Tibial artery (tissue), 4 donors: ENCODE results near the gene PAX2.

Source experiments
- DNase-seq, 2 donors: peaks; one replicate each; pipeline ENCODE4 v3.0.0-alpha.2; 2019
- H3K27ac ChIP-seq, 2 donors: fragments of 200-600 bp; sonication (generic) in 1 of 2; 1 replicate in 1 of 2; 2 replicates in 1 of 2; pipeline ENCODE4 v1.5.1; 2018 to 2019; ENCODE audit warnings: mild to moderate bottlenecking in 1 of 2
- H3K27me3 ChIP-seq, 2 donors: fragments of 200-600 bp; sonication (generic) in 1 of 2; one replicate each; pipeline versions ENCODE4 v1.5.1 to v1.6.0; 2016 to 2019
- H3K36me3 ChIP-seq, 3 donors: fragments of 200-600 bp; sonication (generic) in 2 of 3; one replicate each; pipeline ENCODE4 v1.5.1; 2016 to 2019; ENCODE audit warnings: mild to moderate bottlenecking in 2 of 3
- H3K4me1 ChIP-seq, 4 donors: fragments of 200-600 bp; sonication (generic) in 2 of 4; 1 replicate in 3 of 4; 2 replicates in 1 of 4; pipeline ENCODE4 v1.5.1; 2016 to 2019
- H3K4me3 ChIP-seq, 2 donors: fragments of 200-600 bp; sonication (generic) in 1 of 2; 1 replicate in 1 of 2; 2 replicates in 1 of 2; pipeline ENCODE4 v1.5.1; 2018 to 2019; ENCODE audit warnings: mild to moderate bottlenecking in 2 of 2
- H3K9me3 ChIP-seq, 3 donors: fragments of 200-600 bp; sonication (generic) in 1 of 3; one replicate each; pipeline ENCODE4 v1.5.1; 2016 to 2019
- CTCF ChIP-seq, 2 experiments: fragments of 200-600 bp in 1 of 2; fragments of 450-650 bp in 1 of 2; IDR thresholded peaks; one replicate each; pipeline ENCODE4 v1.5.1; 2017 to 2019; ENCODE audit warnings: antibody characterized with exemption in 2 of 2, mild to moderate bottlenecking in 1 of 2, moderate library complexity in 1 of 2
- intact Hi-C: fragments of 100-400 bp; cut with DNase I; formaldehyde crosslinking; loops from one replicate; pipeline ENCODE4 v1.15.0; 2023; ENCODE audit warnings: low total_unique reads

The PAX2 gene

GRCh38 chr10:100747456-100748230 is 2.3 kb downstream of the PAX2 start:
- no peak for TF ChIP-seq CTCF (IDR thresholded peaks at IDR 0.05)
- no peak for DNase-seq
- H3K4me1 ChIP-seq: peaks cover 5 to 62% (median 50%) of the 10 kb centered on the region in 4 donors
- H3K27me3 ChIP-seq: peaks cover 15 to 98% of the 10 kb centered on the region in 2 donors
- H3K9me3 ChIP-seq: no peaks in the 10 kb centered on the region
- H3K27ac ChIP-seq: no peak overlapping the region
- intact Hi-C loops: no loop called here
- H3K36me3 ChIP-seq: no peaks in the 10 kb centered on the region
- H3K4me3 ChIP-seq: peak overlapping the region in 1 of 2 donors; percentile 24

GRCh38 chr10:100748231-100749058 is 3.1 kb downstream of the PAX2 start:
- Histone ChIP-seq H3K27me3 (peaks cover 15 to 98% of the 10 kb centered on the region in 2 donors), H3K27ac (no peak overlapping the region), H3K9me3 (no peaks in the 10 kb centered on the region), H3K4me1 (peaks cover 5 to 61% (median 49%) of the 10 kb centered on the region in 4 donors), H3K36me3 (no peaks in the 10 kb centered on the region), H3K4me3 (peak overlapping the region in 1 of 2 donors; percentile 24)
- no peak for DNase-seq
- intact Hi-C loops: no loop called here
- TF ChIP-seq CTCF (IDR thresholded peaks at IDR 0.05): no peak

- H3K27ac ChIP-seq: no peak overlapping the region
- H3K27me3 ChIP-seq: peaks cover 15 to 98% of the 10 kb centered on the region in 2 donors
- no peaks in the 10 kb centered on the region for H3K36me3 ChIP-seq
- intact Hi-C loops: no loop called here
- H3K4me1 ChIP-seq: peaks cover 5 to 55% (median 46%) of the 10 kb centered on the region in 4 donors
- no peak for DNase-seq
- H3K9me3 ChIP-seq: no peaks in the 10 kb centered on the region
- TF ChIP-seq CTCF (IDR thresholded peaks at IDR 0.05): no peak
- H3K4me3 ChIP-seq: no peak overlapping the region
Observed at GRCh38 chr10:100749059-100749308, 3.6 kb downstream of the PAX2 start.

GRCh38 chr10:100749309-100750217 is 4.2 kb downstream of the PAX2 start:
- Histone ChIP-seq H3K9me3 (no peaks in the 10 kb centered on the region), H3K36me3 (no peaks in the 10 kb centered on the region), H3K4me3 (no peak overlapping the region), H3K27me3 (peaks cover 15 to 98% of the 10 kb centered on the region in 2 donors), H3K27ac (no peak overlapping the region), H3K4me1 (peaks cover 5 to 50% (median 40%) of the 10 kb centered on the region in 4 donors)
- DNase-seq: no peak
- TF ChIP-seq CTCF (IDR thresholded peaks at IDR 0.05): no peak
- intact Hi-C loops: no loop called here
